Neural progenitor cell (in vitro differentiated cells): ENCODE measurements around the gene CPOX. TPM values are rescaled to one million over a fixed set of nuclear protein-coding genes. Genes with fewer than 3 reads are reported as not detected.

Source experiments
- DNase-seq: peaks from one replicate; pipeline ENCODE4 v3.0.0-alpha.2; 2016; ENCODE audit warnings: low spot score
- H2AFZ ChIP-seq: fragments of 200-600 bp; sonication (generic); replicated peaks from 2 replicates; pipeline ENCODE4 v1.6.1; 2016; ENCODE audit warnings: antibody characterized with exemption
- H3F3A ChIP-seq: fragments of 200-600 bp; sonication (generic); 2 replicates; pipeline ENCODE4 v1.6.1; 2016; ENCODE audit warnings: antibody characterized with exemption, low read depth
- H3K27ac ChIP-seq: fragments of 200-600 bp; sonication (generic); 2 replicates; pipeline ENCODE4 v1.5.1; 2016; ENCODE audit warnings: mild to moderate bottlenecking
- H3K27me3 ChIP-seq: fragments of 200-600 bp; sonication (generic); 2 replicates; pipeline ENCODE4 v1.6.1; 2016; ENCODE audit warnings: mild to moderate bottlenecking, moderate library complexity
- H3K36me3 ChIP-seq: fragments of 200-600 bp; sonication (generic); 2 replicates; pipeline ENCODE4 v1.5.1; 2016
- H3K4me1 ChIP-seq: fragments of 200-600 bp; sonication (generic); 2 replicates; pipeline ENCODE4 v1.6.1; 2016; ENCODE audit warnings: mixed run types
- H3K4me2 ChIP-seq: fragments of 200-600 bp; sonication (generic); 2 replicates; pipeline ENCODE4 v1.6.1; 2016
- H3K4me3 ChIP-seq: fragments of 200-600 bp; sonication (generic); 2 replicates; pipeline ENCODE4 v1.5.1; 2016
- H3K79me2 ChIP-seq: fragments of 200-600 bp; sonication (generic); 2 replicates; pipeline ENCODE4 v1.6.1; 2016; ENCODE audit warnings: low read depth
- H3K9ac ChIP-seq: fragments of 200-600 bp; sonication (generic); 2 replicates; pipeline ENCODE4 v1.6.1; 2016
- H3K9me3 ChIP-seq: fragments of 200-600 bp; sonication (generic); 2 replicates; pipeline ENCODE4 v1.5.1; 2016; ENCODE audit warnings: low read depth
- H4K20me1 ChIP-seq: fragments of 200-600 bp; sonication (generic); 2 replicates; pipeline ENCODE4 v1.6.1; 2016; ENCODE audit warnings: low read depth
- H3K27ac Mint-ChIP-seq: 3 replicates; pipeline ENCODE4 v1.8.0; 2021; ENCODE audit warnings: mixed read lengths
- H3K27me3 Mint-ChIP-seq: 2 replicates; pipeline ENCODE4 v1.8.0; 2022; ENCODE audit warnings: low read depth, mild to moderate bottlenecking, inconsistent platforms, moderate library complexity, mixed read lengths; ENCODE audit not compliant: insufficient read depth
- H3K36me3 Mint-ChIP-seq: 3 replicates; pipeline ENCODE4 v1.8.0; 2021; ENCODE audit warnings: mixed read lengths
- H3K4me1 Mint-ChIP-seq: 3 replicates; pipeline ENCODE4 v1.8.0; 2021; ENCODE audit warnings: mixed read lengths
- H3K4me3 Mint-ChIP-seq: 3 replicates; pipeline ENCODE4 v1.8.0; 2021; ENCODE audit warnings: mild to moderate bottlenecking, moderate library complexity, mixed read lengths
- H3K9me3 Mint-ChIP-seq: 3 replicates; pipeline ENCODE4 v1.8.0; 2020; ENCODE audit warnings: mixed read lengths
- CTCF ChIP-seq: fragments of 200-600 bp; sonication (generic); IDR thresholded peaks from 2 replicates; pipeline ENCODE4 v1.5.1; 2017; ENCODE audit warnings: antibody characterized with exemption, mild to moderate bottlenecking
- EZH2 ChIP-seq: fragments of 200-600 bp; sonication (generic); IDR thresholded peaks from 2 replicates; pipeline ENCODE4 v1.6.1; 2017; ENCODE audit warnings: antibody characterized with exemption, mild to moderate bottlenecking, moderate library complexity
- EZH2phosphoT487 ChIP-seq: fragments of 200-600 bp; sonication (generic); IDR thresholded peaks from 2 replicates; pipeline ENCODE4 v1.6.1; 2017; ENCODE audit warnings: antibody characterized with exemption
- total RNA-seq: library from RNA; depleted of rRNA; stranded (reverse); fragments of >200 nt; gene quantifications from 2 replicates; pipeline ENCODE4 v1.2.3, GENCODE V29; 2015; ENCODE audit warnings: low replicate concordance

The CPOX gene
- total RNA-seq, 1 donor from 2014 or later: 31.3 TPM

- Histone ChIP-seq H3K4me3 (no peak overlapping the region), H2AFZ (no peak overlapping the region), H3K36me3 (no peaks in the 10 kb centered on the region), H3F3A (no peaks in the 10 kb centered on the region), H3K27me3 (no peaks in the 10 kb centered on the region), H3K79me2 (no peaks in the 10 kb centered on the region), H3K9me3 (no peaks in the 10 kb centered on the region), H3K9ac (no peak overlapping the region), H3K4me2 (no peak overlapping the region), H3K27ac (no peak overlapping the region), H3K4me1 (peaks cover 5% of the 10 kb centered on the region), H4K20me1 (no peaks in the 10 kb centered on the region)
- Mint-ChIP-seq H3K27ac (no peak overlapping the region), H3K36me3 (no peaks in the 10 kb centered on the region), H3K4me3 (no peak overlapping the region), H3K27me3 (peaks cover 3% of the 10 kb centered on the region), H3K4me1 (peaks cover 4% of the 10 kb centered on the region), H3K9me3 (no peaks in the 10 kb centered on the region)
- TF ChIP-seq EZH2phosphoT487 (no peak), EZH2 (no peak), CTCF (no peak)
- no peak for DNase-seq
These were observed 41.0 kb downstream of the CPOX start for GRCh38 chr3:98552232-98553020.

DNA sequence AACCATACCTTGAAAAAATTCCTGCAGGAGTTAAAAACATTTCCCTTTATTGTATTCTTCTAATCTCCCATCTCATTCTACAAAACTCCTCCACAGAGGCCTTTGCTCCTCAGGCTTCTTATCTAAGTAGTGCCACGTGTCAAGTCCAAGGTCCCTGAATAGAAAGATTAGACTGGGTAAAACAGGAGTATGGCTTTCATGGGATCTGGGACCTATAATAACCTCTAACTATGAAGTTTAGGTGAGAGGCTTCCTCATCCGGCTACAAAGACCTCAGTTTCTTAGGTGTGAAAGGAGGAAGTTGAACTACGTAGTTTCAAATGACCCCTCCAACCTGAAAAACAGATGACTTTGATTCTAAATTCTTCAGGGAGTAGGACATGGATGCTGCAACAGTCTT is 41.7 kb downstream of the CPOX start:
- no peak overlapping the region for H3K4me3 ChIP-seq
- H3F3A ChIP-seq: no peaks in the 10 kb centered on the region
- Mint-ChIP-seq H3K4me3 (no peak overlapping the region), H3K4me1 (peaks cover 4% of the 10 kb centered on the region), H3K9me3 (no peaks in the 10 kb centered on the region), H3K27me3 (peaks cover 2% of the 10 kb centered on the region), H3K27ac (no peak overlapping the region), H3K36me3 (no peaks in the 10 kb centered on the region)
- no peak overlapping the region for H3K4me2 ChIP-seq
- no peaks in the 10 kb centered on the region for H3K36me3 ChIP-seq
- no peak overlapping the region for H3K9ac ChIP-seq
- no peaks in the 10 kb centered on the region for H3K9me3 ChIP-seq
- no peak overlapping the region for H3K27ac ChIP-seq
- no peak for TF ChIP-seq CTCF
- no peak for TF ChIP-seq EZH2
- TF ChIP-seq EZH2phosphoT487: no peak
- no peaks in the 10 kb centered on the region for H3K27me3 ChIP-seq
- no peaks in the 10 kb centered on the region for H4K20me1 ChIP-seq
- peaks cover 5% of the 10 kb centered on the region for H3K4me1 ChIP-seq
- no peak for DNase-seq
- no peak overlapping the region for H2AFZ ChIP-seq
- no peaks in the 10 kb centered on the region for H3K79me2 ChIP-seq

- no peak overlapping the region for H3K4me3 Mint-ChIP-seq
- TF ChIP-seq CTCF (no peak), EZH2 (no peak), EZH2phosphoT487 (no peak)
- DNase-seq: no peak
- H3K27ac Mint-ChIP-seq: no peak overlapping the region
- Histone ChIP-seq H3K27me3 (no peaks in the 10 kb centered on the region), H3K4me1 (peaks cover 5% of the 10 kb centered on the region), H3K27ac (no peak overlapping the region), H3F3A (no peaks in the 10 kb centered on the region), H3K79me2 (no peaks in the 10 kb centered on the region), H3K9me3 (no peaks in the 10 kb centered on the region), H3K9ac (no peak overlapping the region), H3K4me3 (no peak overlapping the region), H3K36me3 (no peaks in the 10 kb centered on the region), H3K4me2 (no peak overlapping the region), H2AFZ (no peak overlapping the region), H4K20me1 (no peaks in the 10 kb centered on the region)
- H3K9me3 Mint-ChIP-seq: no peaks in the 10 kb centered on the region
- H3K4me1 Mint-ChIP-seq: peaks cover 4% of the 10 kb centered on the region
- H3K36me3 Mint-ChIP-seq: no peaks in the 10 kb centered on the region
- peaks cover 2% of the 10 kb centered on the region for H3K27me3 Mint-ChIP-seq
These were observed 42.2 kb downstream of the CPOX start for GRCh38 chr3:98551236-98551635.
